ENCODE measurements around the gene KCNE4.

The KCNE4 gene

DNA sequence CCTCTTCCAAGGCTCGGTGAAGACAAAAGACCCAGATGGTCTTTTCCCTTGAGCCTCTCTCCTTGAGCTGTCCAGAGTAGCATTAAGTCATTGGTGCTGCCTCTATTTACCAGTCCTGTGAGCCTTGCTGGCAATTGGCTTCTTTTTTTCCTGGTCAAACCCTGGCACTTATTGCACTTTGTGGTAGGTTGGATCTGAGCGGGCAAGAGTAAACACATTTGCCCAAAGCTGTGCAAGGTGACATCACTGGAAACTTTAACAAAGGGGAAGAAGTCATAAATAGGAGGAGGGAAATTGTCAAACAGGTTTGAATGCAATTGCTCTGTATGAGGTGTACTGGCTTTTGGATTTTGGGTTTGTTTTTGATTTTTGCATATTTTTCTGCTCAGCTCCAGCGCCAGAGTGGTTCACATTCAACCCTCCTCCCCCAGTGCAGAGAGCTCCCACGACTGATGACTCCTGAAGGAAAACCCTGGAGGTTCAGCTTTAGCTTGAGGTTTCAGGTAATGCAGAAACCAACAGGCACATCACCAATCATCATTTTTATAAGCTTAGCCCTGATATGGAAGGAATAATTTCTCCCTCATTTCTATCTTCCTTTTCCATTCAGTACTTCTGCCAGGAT, 8.3 kb downstream of the KCNE4 start:
- TF ChIP-seq EZH2phosphoT487 (IDR thresholded peaks at IDR 0.05; ENCODE audit: low read length) (no peak), EZH2 (optimal IDR thresholded peaks at IDR 0.05; ENCODE audit: low read depth, low read length) (no peak)
- TF ChIP-seq, protein P1, sequence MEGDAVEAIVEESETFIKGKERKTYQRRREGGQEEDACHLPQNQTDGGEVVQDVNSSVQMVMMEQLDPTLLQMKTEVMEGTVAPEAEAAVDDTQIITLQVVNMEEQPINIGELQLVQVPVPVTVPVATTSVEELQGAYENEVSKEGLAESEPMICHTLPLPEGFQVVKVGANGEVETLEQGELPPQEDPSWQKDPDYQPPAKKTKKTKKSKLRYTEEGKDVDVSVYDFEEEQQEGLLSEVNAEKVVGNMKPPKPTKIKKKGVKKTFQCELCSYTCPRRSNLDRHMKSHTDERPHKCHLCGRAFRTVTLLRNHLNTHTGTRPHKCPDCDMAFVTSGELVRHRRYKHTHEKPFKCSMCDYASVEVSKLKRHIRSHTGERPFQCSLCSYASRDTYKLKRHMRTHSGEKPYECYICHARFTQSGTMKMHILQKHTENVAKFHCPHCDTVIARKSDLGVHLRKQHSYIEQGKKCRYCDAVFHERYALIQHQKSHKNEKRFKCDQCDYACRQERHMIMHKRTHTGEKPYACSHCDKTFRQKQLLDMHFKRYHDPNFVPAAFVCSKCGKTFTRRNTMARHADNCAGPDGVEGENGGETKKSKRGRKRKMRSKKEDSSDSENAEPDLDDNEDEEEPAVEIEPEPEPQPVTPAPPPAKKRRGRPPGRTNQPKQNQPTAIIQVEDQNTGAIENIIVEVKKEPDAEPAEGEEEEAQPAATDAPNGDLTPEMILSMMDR (IDR thresholded peaks at IDR 0.05; ENCODE audit: low read length) = no peak
- H3K9ac ChIP-seq (ENCODE audit: low read length) = no peak overlapping the region
- H3F3A ChIP-seq (ENCODE audit: insufficient read depth, low read length) = no peaks in the 10 kb centered on the region
- H2AFZ ChIP-seq (ENCODE audit: low read length) = no peak overlapping the region
- H3K9me2 ChIP-seq (replicated peaks; ENCODE audit: insufficient read depth, low read length) = no peaks in the 10 kb centered on the region
- no peak overlapping the region for H3K4me2 ChIP-seq (ENCODE audit: low read depth, low read length)
- H3K36me3 ChIP-seq (replicated peaks; ENCODE audit: insufficient read depth, low read length) = no peaks in the 10 kb centered on the region
- no peaks in the 10 kb centered on the region for H3K79me2 ChIP-seq (ENCODE audit: low read length)
- H4K20me1 ChIP-seq (ENCODE audit: insufficient read depth, low read length) = no peaks in the 10 kb centered on the region
- no peaks in the 10 kb centered on the region for H3K9me3 ChIP-seq (replicated peaks; ENCODE audit: insufficient read depth, low read length)
- no peaks in the 10 kb centered on the region for H3K27me3 ChIP-seq (replicated peaks; ENCODE audit: insufficient read depth, low read length)
- no peak overlapping the region for H3K27ac ChIP-seq (ENCODE audit: low read length)
- no peaks in the 10 kb centered on the region for H3K4me1 ChIP-seq (ENCODE audit: low read length)
- no peak overlapping the region for H3K4me3 ChIP-seq (ENCODE audit: low read length)
- DNase-seq = no peak

DNA sequence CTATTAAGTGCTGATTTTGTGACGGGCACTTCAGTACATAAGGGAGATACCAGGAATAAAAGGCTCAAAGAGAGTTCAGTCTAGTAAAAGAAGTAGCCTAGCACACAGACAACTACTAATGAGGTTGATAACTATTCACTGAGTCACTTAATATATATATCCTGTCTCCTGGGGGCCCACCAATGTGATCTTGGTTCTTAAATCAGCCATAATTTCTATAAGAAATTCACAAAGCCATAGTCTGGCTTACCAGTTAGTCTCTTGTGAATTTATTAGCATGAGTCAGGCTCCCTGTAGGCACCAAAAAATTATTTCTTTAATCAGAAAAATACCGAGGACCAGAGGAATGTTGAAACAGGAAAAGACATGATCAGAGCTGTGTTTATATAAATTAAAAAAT, 10.4 kb downstream of the KCNE4 start:
- Histone ChIP-seq H3K4me3 (ENCODE audit: low read length) (no peak overlapping the region), H4K20me1 (ENCODE audit: insufficient read depth, low read length) (no peaks in the 10 kb centered on the region), H3K4me1 (ENCODE audit: low read length) (no peaks in the 10 kb centered on the region), H3K9me2 (replicated peaks; ENCODE audit: insufficient read depth, low read length) (no peaks in the 10 kb centered on the region), H3K9me3 (replicated peaks; ENCODE audit: insufficient read depth, low read length) (no peaks in the 10 kb centered on the region), H3K36me3 (replicated peaks; ENCODE audit: insufficient read depth, low read length) (no peaks in the 10 kb centered on the region), H3K9ac (ENCODE audit: low read length) (no peak overlapping the region), H3K79me2 (ENCODE audit: low read length) (no peaks in the 10 kb centered on the region), H3K27ac (ENCODE audit: low read length) (no peak overlapping the region), H3K27me3 (replicated peaks; ENCODE audit: insufficient read depth, low read length) (no peaks in the 10 kb centered on the region), H3K4me2 (ENCODE audit: low read depth, low read length) (no peak overlapping the region), H2AFZ (ENCODE audit: low read length) (no peak overlapping the region), H3F3A (ENCODE audit: insufficient read depth, low read length) (no peaks in the 10 kb centered on the region)
- TF ChIP-seq, protein P1 (IDR thresholded peaks at IDR 0.05; ENCODE audit: low read length) = no peak
- TF ChIP-seq EZH2phosphoT487 (IDR thresholded peaks at IDR 0.05; ENCODE audit: low read length) (no peak), EZH2 (optimal IDR thresholded peaks at IDR 0.05; ENCODE audit: low read depth, low read length) (no peak)
- DNase-seq = no peak

DNA sequence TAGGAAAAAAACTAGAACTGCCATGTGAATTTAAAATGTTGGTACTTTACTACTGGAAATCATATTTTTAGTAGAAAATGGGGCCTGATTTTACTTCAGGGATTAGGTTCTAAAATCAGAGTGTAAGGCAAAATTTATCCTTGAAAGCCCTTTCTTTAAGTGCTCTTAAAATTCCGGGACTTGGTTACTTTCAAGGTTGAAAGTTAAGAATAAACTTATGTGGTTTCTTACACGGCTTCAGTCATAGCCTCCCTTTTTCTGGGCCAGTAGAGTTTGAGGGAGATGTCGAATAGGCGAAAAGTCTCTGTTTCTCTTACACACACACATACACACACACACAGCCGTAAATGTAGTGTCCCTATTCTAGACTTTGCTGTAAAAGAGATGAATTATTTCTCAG, 13.1 kb downstream of the KCNE4 start:
- TF ChIP-seq, protein P1 (IDR thresholded peaks at IDR 0.05; ENCODE audit: low read length) = no peak
- TF ChIP-seq EZH2 (optimal IDR thresholded peaks at IDR 0.05; ENCODE audit: low read depth, low read length) (no peak), EZH2phosphoT487 (IDR thresholded peaks at IDR 0.05; ENCODE audit: low read length) (no peak)
- Histone ChIP-seq H3K9me2 (replicated peaks; ENCODE audit: insufficient read depth, low read length) (no peaks in the 10 kb centered on the region), H3F3A (ENCODE audit: insufficient read depth, low read length) (no peaks in the 10 kb centered on the region), H3K27ac (ENCODE audit: low read length) (no peak overlapping the region), H3K79me2 (ENCODE audit: low read length) (no peaks in the 10 kb centered on the region), H3K4me1 (ENCODE audit: low read length) (no peaks in the 10 kb centered on the region), H3K36me3 (replicated peaks; ENCODE audit: insufficient read depth, low read length) (no peaks in the 10 kb centered on the region), H4K20me1 (ENCODE audit: insufficient read depth, low read length) (no peaks in the 10 kb centered on the region), H2AFZ (ENCODE audit: low read length) (no peak overlapping the region), H3K4me3 (ENCODE audit: low read length) (no peak overlapping the region), H3K4me2 (ENCODE audit: low read depth, low read length) (no peak overlapping the region), H3K27me3 (replicated peaks; ENCODE audit: insufficient read depth, low read length) (no peaks in the 10 kb centered on the region), H3K9ac (ENCODE audit: low read length) (no peak overlapping the region), H3K9me3 (replicated peaks; ENCODE audit: insufficient read depth, low read length) (no peaks in the 10 kb centered on the region)
- no peak for DNase-seq
